Stimulated activated CD8-positive, alpha-beta memory T cell treated with anti-CD3 and anti-CD28 coated beads, Interleukin-7, amount 100 ng/mL, for 1 hour (primary cell): ENCODE data around the gene PAFAH1B2.

Source experiments
- DNase-seq, 2 donors: peaks; one replicate each; pipeline ENCODE4 v3.0.0-alpha.2; 2020; ENCODE audit warnings: low read depth in 2 of 2

Gene PAFAH1B2

GRCh38 chr11:117220568-117220967 lies 76.5 kb downstream of the PAFAH1B2 start:
- DNase-seq, result no peak

DNA sequence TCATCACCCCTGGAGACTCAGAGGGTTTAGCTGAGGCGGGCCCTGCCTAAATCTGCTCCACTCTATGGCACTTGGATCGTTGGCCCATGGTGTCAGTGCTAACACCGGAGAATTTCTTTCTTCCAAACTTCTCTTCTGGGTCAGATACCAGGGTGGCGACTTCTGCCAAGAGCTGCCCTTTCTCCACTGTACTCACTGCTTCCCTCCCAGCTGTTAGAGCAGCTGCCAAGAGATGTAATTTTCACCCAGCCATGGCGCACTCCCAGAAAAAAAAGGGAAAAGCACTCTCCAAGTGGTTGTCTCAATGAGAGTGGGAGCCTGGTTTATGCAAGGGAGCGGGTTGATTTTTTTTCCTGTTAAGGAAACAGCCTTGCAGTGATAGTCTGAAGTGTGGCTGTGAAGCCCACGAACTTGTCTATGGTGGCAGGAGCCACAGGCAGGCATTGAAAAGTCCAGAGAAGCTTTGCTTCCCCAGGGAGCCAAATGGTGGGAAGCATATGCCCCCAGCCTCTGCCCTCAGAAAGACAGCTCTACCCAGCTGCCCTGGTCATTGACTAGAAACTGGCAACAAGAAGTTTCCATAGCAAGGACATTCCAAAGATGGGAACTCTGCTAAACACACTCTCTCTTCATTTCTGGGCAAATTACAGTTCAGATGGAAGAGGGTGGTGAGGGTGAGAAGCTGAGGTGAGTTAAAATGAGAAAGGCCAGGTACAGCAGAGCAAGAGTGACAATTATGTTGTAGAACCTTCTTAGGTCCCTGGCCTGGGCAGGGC lies 77.1 kb downstream of the PAFAH1B2 start:
- DNase-seq, result no peak

GRCh38 chr11:117221775-117222517 lies 77.9 kb downstream of the PAFAH1B2 start:
- DNase-seq, result no peak

DNA sequence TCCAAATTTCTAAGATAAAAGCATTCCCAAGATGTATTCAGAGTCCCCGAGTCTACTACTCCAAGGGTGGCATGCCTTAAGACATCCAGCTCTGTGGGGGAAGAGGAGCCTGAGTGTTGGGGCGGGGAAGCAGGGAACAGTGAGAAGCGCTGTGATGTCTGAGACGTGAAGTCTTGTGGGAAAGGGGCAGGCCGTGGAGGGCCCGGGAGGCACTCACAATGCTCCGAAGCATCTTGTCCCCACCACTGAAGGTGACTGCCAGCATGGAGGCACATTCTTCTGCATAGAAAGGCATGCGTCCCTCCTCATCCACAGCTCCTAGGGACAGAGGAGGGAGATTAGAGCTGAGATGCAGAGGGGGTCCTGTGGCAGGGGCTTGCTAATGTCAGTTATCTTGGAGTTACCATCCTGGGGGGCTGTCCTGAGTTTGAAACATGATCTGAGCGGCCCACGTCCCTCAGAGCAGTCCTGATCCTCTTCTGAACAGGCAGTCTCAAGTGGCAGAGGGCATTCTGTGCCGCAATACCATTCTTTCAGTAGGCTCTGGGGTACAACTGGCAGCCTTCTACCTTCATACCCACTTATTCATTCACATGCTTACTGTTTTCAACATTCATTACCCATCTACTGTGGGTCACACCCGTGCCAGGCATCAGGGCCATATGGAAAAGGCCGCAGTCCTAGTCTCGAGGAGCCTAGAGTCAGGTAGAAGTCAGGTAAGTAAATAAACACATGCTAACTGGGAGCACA lies 79.1 kb downstream of the PAFAH1B2 start:
- no peak for DNase-seq

DNA sequence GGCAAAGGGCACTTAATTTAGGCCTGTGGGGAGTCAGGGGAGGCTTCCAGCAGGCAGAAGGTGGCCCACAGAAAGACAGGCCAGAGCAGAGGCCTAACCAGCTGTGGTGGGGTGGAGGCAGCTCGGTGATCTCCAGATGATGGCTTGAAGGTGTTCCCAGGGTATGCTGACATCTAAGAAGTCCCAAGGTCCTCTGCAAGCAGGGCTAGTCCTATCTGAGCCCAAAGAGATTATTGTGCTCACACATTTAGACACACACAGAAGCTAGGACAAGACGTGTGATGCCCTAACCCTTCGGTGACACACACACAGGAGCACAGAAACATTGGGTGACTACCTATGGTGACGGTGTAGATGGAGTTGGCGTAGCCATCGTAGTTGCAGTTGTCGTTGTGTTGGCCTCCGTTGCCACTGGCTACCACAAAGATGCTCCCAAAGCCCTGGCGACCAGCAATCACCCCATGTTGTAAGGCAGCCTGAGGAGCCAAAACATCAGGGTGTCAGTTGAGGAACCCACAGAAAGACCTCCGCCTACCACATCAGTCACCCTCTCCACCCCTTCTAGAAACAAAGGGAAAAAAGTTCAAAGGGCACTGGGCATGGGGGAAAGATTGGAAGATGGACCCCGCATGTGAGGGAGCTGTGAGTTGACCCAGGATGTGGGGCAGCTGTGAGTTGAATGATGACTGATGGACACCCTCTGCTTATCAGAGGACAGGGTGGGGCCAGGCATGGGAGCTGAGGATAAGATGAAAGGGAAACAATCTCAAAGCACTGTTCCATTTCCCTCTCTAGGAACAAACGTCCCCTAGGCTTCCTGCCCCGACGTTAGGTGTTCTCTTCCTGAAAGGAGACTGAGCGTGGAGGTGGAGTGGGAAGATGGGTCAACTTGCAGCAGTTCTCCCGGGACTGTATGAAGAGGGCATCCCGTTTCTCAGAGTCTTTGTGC lies 79.9 kb downstream of the PAFAH1B2 start:
- DNase-seq, result no peak

- DNase-seq, result no peak
Measured at GRCh38 chr11:117225553-117226170, 81.6 kb downstream of the PAFAH1B2 start.
